Measurements from ENCODE around the gene RSL1D1. TPM values are rescaled to one million over a fixed set of nuclear protein-coding genes. Genes with fewer than 3 reads are reported as not detected.

The RSL1D1 gene
- total and polyA plus RNA-seq, 9 of the 15 experiments (the other 6 are each of a cell fraction or from before 2014, with no cell fraction given), result 259 to 753 (median 373) TPM

GRCh38 chr16:11835891-11836649 is 15.3 kb downstream of the RSL1D1 start (continued):
- TF ChIP-seq PBX2 (CRISPR knock-in tag; IDR thresholded peaks at IDR 0.05; ENCODE audit: low read depth) (no peak), PBX2 (tag; conservative IDR thresholded peaks at IDR 0.05; ENCODE audit: low read depth) (peak; percentile 51), IRF1 (CRISPR knock-in tag; IDR thresholded peaks at IDR 0.05; ENCODE audit: borderline replicate concordance) (no peak), POLR2B (IDR thresholded peaks at IDR 0.05; ENCODE audit: low read depth, partially characterized antibody) (peak; percentile 69), HBP1 (CRISPR knock-in tag; IDR thresholded peaks at IDR 0.05) (peak; percentile 59; the same call in 1 of the 2 replicates), E2F1 (CRISPR knock-in tag; IDR thresholded peaks at IDR 0.05) (no peak), TFAP4 (CRISPR knock-in tag; IDR thresholded peaks at IDR 0.05; ENCODE audit: borderline replicate concordance) (0 out of 2 replicates have a peak, but pooled peaks have one; percentile 30), JUND (IDR thresholded peaks at IDR 0.05; ENCODE audit: borderline replicate concordance, low read depth, low read length) (no peak), JUND (tag; IDR thresholded peaks at IDR 0.05; ENCODE audit: borderline replicate concordance, low read depth, low read length) (no peak), PHF20 (IDR thresholded peaks at IDR 0.05; ENCODE audit: partially characterized antibody) (no peak), MYNN (IDR thresholded peaks at IDR 0.05) (peak; percentile 23; the same call in 1 of the 2 replicates), MYNN (CRISPR knock-in tag; IDR thresholded peaks at IDR 0.05) (no peak), FOS (IDR thresholded peaks at IDR 0.05; ENCODE audit: extremely low read depth, insufficient read length) (no peak), ARID2 (IDR thresholded peaks at IDR 0.05) (no peak)

Measured in K562 (cell line).